Keratinocyte (primary cell): Measurements from ENCODE around the gene AP5B1. TPM values are rescaled to one million over a fixed set of nuclear protein-coding genes. Genes with fewer than 3 reads are reported as not detected.

ENCODE experiments used
- DNase-seq: peaks from one replicate; pipeline ENCODE4 v3.0.0-alpha.2; 2011; ENCODE audit warnings: low read depth, missing footprints, low spot score
- FAIRE-seq: peaks from 2 replicates; lab custom pipeline; 2011; peaks lifted over from hg19 to GRCh38; lab: Jason Lieb, UNC
- H2AFZ ChIP-seq: 2 replicates; pipeline ENCODE4 v1.6.0; 2012; ENCODE audit warnings: low read length, control low read depth, inconsistent platforms; ENCODE audit not compliant: control insufficient read depth
- H3K27ac ChIP-seq: 2 replicates; pipeline ENCODE4 v1.5.1; 2011; ENCODE audit warnings: low read length; ENCODE audit not compliant: control insufficient read depth, insufficient read depth
- H3K27me3 ChIP-seq: 3 replicates; pipeline ENCODE4 v1.6.0; 2011; ENCODE audit warnings: low read length; ENCODE audit not compliant: control insufficient read depth, insufficient read depth; ENCODE audit errors: extremely low read depth
- H3K36me3 ChIP-seq, 2 experiments: 2 replicates in 1 of 2; 3 replicates in 1 of 2; pipeline ENCODE4 v1.5.1; 2011; ENCODE audit warnings: low read length in 2 of 2, mild to moderate bottlenecking in 1 of 2; ENCODE audit not compliant: control insufficient read depth in 2 of 2, insufficient read depth in 2 of 2; ENCODE audit errors: extremely low read depth in 1 of 2
- H3K4me1 ChIP-seq: 3 replicates; pipeline ENCODE4 v1.5.1; 2011; ENCODE audit warnings: low read length; ENCODE audit not compliant: control insufficient read depth, insufficient read depth; ENCODE audit errors: extremely low read depth
- H3K4me2 ChIP-seq: 3 replicates; pipeline ENCODE4 v1.6.0; 2011; ENCODE audit warnings: low read depth, low read length; ENCODE audit not compliant: control insufficient read depth, insufficient read depth; ENCODE audit errors: extremely low read depth
- H3K4me3 ChIP-seq, 3 experiments: fragments of 200-600 bp in 1 of 3; sonication (generic) in 1 of 3; 2 replicates in 2 of 3; 3 replicates in 1 of 3; pipeline ENCODE4 v1.5.1; 2011 to 2016; ENCODE audit warnings: low read length in 3 of 3, mild to moderate bottlenecking in 3 of 3, control low read depth in 2 of 3, inconsistent platforms in 1 of 3, low read depth in 1 of 3, mixed read lengths in 1 of 3, mixed run types in 1 of 3, moderate library complexity in 1 of 3; ENCODE audit not compliant: control insufficient read depth in 2 of 3, insufficient read depth in 2 of 3; ENCODE audit errors: extremely low read depth in 1 of 3
- H3K79me2 ChIP-seq: 2 replicates; pipeline ENCODE4 v1.6.0; 2012; ENCODE audit warnings: low read length; ENCODE audit not compliant: control insufficient read depth, insufficient read depth
- H3K9ac ChIP-seq: 3 replicates; pipeline ENCODE4 v1.6.0; 2011; ENCODE audit warnings: low read length; ENCODE audit not compliant: control insufficient read depth, insufficient read depth; ENCODE audit errors: extremely low read depth
- H3K9me1 ChIP-seq: 3 replicates; pipeline ENCODE4 v1.6.0; 2011; ENCODE audit warnings: low read length; ENCODE audit not compliant: control insufficient read depth, insufficient read depth; ENCODE audit errors: extremely low read depth
- H3K9me3 ChIP-seq: 2 replicates; pipeline ENCODE4 v1.5.1; 2012; ENCODE audit warnings: low read depth, low read length; ENCODE audit not compliant: control insufficient read depth
- H4K20me1 ChIP-seq: 3 replicates; pipeline ENCODE4 v1.6.0; 2011; ENCODE audit warnings: low read length; ENCODE audit not compliant: control insufficient read depth, insufficient read depth; ENCODE audit errors: extremely low read depth
- EZH2 ChIP-seq: IDR thresholded peaks from one replicate; pipeline ENCODE4 v1.6.1; 2012; ENCODE audit warnings: inconsistent platforms, mild to moderate bottlenecking, low read length, moderate library complexity
- dilution Hi-C: fragments of 300-500 bp; cut with MboI; formaldehyde crosslinking; loops from one replicate; pipeline ENCODE4 v1.7.0; 2020; ENCODE audit warnings: low sequenced_read_pairs; ENCODE audit not compliant: extremely low pct_ligation_motif_present
- polyA minus RNA-seq, 3 experiments: library from RNA; depleted of rRNA, polyadenylated mRNA; stranded (reverse); fragments of >200 nt; gene quantifications; 1 replicate in 1 of 3; 2 replicates in 1 of 3; 3 replicates in 1 of 3; pipeline ENCODE4 v1.2.3, GENCODE V29; 2011
- polyA plus RNA-seq, 5 experiments: library from polyadenylated mRNA; depleted of rRNA in 3 of 5; stranded (reverse) in 3 of 5; stranded (forward) in 1 of 5; unstranded in 1 of 5; fragments of >200 nt; gene quantifications; 1 replicate in 1 of 5; 2 replicates in 3 of 5; 3 replicates in 1 of 5; pipeline versions ENCODE4 v1.2.1 to v1.2.3, GENCODE V29; 2011 to 2012; ENCODE audit warnings: missing spikeins in 2 of 5, low read depth in 1 of 5, low replicate concordance in 1 of 5
- TF ChIP-seq, protein P1 (sequence below), 3 experiments: IDR thresholded peaks in 1 of 3; conservative IDR thresholded peaks in 1 of 3; optimal IDR thresholded peaks in 1 of 3; 2 replicates in 2 of 3; 3 replicates in 1 of 3; pipeline versions ENCODE3 to v1.5.1; 2011; ENCODE audit warnings: low read length in 3 of 3, mild to moderate bottlenecking in 3 of 3, moderate library complexity in 2 of 3, control low read depth in 1 of 3, inconsistent platforms in 1 of 3; ENCODE audit not compliant: insufficient read depth in 2 of 3; ENCODE audit errors: extremely low read depth in 1 of 3

The AP5B1 gene, protein sequence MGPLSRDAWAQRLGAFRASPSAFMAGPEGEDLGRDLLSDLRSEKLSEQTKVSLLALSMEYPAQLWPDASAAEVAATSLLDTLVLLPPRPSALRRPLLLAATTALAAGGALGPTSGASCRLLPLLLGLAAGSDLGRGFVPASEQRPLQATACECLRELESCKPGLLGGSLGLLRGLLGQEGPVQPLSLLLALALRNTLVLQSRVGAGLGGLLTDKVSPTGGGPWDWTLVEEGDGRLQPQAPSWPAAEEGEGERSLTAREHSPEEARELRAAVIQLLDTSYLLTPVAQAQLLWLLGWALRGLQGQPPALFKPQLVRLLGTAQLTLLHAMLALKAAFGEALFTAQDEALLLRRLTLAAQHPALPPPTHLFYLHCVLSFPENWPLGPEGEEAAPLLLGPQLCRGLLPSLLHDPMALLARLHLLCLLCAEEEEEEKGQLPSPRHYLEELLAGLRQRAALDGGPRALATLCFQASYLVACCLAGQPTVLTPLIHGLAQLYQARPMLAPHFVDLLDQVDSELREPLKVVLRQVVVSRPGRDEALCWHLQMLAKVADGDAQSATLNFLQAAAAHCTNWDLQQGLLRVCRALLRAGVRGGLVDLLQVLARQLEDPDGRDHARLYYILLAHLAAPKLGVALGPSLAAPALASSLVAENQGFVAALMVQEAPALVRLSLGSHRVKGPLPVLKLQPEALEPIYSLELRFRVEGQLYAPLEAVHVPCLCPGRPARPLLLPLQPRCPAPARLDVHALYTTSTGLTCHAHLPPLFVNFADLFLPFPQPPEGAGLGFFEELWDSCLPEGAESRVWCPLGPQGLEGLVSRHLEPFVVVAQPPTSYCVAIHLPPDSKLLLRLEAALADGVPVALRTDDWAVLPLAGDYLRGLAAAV
- polyA plus RNA-seq: 3.1 to 6.8 TPM (median 3.1 TPM) in 3 replicates
- 1.9 TPM for polyA plus RNA-seq (2011; ENCODE audit: low read depth)
- 1.6 and 3.2 TPM in 2 replicates for polyA plus RNA-seq (2011; cell fraction: cytosol; rRNA removed)
- 9.4 and 12.4 TPM in 2 replicates for polyA plus RNA-seq (2011; cell fraction: nucleus; rRNA removed)
- 5.1 and 6.5 TPM in 2 replicates for polyA plus RNA-seq (2012; ENCODE audit: low replicate concordance)
- 6.3 to 10.1 TPM (median 7.3 TPM) in 3 replicates for polyA minus RNA-seq
- 10.7 TPM for polyA minus RNA-seq (2011; cell fraction: cytosol; rRNA and poly(A)+ RNA removed)
- polyA minus RNA-seq (2011; cell fraction: nucleus; rRNA and poly(A)+ RNA removed): 12.8 TPM in 2 replicates

DNA sequence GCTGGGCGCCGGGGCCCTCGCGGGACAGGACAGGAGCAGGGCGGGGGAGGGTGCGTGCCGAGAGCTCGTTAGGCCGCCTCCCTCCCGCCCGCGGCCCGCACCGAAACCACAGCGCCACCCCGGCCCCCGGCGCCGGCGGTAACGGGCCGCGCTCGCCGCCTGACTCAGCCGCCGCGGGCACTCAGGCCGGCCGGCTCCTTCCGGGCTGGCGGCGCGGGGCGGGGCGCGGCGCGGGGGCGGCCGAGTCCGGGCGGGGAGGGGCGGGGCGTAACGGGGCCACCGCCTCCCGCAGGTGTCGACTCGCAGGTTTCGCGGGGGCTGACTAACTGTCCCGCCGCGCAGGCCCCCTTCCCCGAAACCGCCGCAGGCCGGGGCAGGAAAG is at the start of gene AP5B1:
Gene AP5B1, minus strand, starts transcription at position 207 of the 382 bp plus-strand sequence. CDS start 385 bp downstream, outside the sequence.
- H3K4me3 ChIP-seq: peak within 1 kb of the TSS; percentile 84 to 88 (median 87)
- no peaks in the 10 kb centered on the region for H3K27me3 ChIP-seq
- peak within 1 kb of the TSS; percentile 82 for H2AFZ ChIP-seq
- H3K9me1 ChIP-seq: no peaks in the 10 kb centered on the region
- no peak for DNase-seq
- peak within 1 kb of the TSS; percentile 86 for H3K4me2 ChIP-seq
- dilution Hi-C loops: no loop called here
- H3K79me2 ChIP-seq: peaks cover 27% of the 10 kb centered on the region
- H3K4me1 ChIP-seq: peaks cover 16% of the 10 kb centered on the region
- H4K20me1 ChIP-seq: no peaks in the 10 kb centered on the region
- peak within 1 kb of the TSS; percentile 86 for H3K27ac ChIP-seq
- peak within 1 kb of the TSS; percentile 93 for H3K9ac ChIP-seq
- no peaks in the 10 kb centered on the region for H3K9me3 ChIP-seq
- FAIRE-seq: no peak
- no peak for TF ChIP-seq EZH2
- TF ChIP-seq, protein P1, sequence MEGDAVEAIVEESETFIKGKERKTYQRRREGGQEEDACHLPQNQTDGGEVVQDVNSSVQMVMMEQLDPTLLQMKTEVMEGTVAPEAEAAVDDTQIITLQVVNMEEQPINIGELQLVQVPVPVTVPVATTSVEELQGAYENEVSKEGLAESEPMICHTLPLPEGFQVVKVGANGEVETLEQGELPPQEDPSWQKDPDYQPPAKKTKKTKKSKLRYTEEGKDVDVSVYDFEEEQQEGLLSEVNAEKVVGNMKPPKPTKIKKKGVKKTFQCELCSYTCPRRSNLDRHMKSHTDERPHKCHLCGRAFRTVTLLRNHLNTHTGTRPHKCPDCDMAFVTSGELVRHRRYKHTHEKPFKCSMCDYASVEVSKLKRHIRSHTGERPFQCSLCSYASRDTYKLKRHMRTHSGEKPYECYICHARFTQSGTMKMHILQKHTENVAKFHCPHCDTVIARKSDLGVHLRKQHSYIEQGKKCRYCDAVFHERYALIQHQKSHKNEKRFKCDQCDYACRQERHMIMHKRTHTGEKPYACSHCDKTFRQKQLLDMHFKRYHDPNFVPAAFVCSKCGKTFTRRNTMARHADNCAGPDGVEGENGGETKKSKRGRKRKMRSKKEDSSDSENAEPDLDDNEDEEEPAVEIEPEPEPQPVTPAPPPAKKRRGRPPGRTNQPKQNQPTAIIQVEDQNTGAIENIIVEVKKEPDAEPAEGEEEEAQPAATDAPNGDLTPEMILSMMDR (optimal IDR thresholded peaks at IDR 0.05 in 1 of 3, IDR thresholded peaks at IDR 0.05 in 1 of 3, conservative IDR thresholded peaks at IDR 0.05 in 1 of 3; ENCODE audit: extremely low read depth in 1 of 3, insufficient read depth in 2 of 3, low read length in 3 of 3): peak in 1 of 3 experiments; percentile 23
- H3K36me3 ChIP-seq: peaks cover 4 to 5% of the 10 kb centered on the region in 2 experiments

DNA sequence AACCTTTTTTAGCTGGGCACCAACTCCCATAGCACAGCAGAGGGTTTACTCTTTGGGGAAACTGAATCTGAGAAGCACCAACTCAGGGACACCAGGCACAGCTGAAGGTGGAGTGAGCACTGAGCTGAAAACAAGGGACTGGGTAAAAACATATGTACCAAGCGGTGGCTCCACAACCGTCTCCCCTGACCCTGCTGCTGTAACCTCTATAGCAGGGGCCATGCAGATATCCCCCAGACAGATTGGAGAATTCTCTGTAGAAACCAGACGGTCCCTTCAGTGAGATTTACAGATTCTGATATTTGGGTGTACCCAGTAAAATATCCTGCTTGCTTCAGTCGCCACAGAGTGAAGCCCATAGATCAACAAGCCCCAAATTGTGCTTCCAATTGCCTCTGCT is 48.7 kb upstream of the AP5B1 start:
- H3K9me1 ChIP-seq: no peaks in the 10 kb centered on the region
- no peak overlapping the region for H2AFZ ChIP-seq
- no peak overlapping the region for H3K27ac ChIP-seq
- DNase-seq (no peak), FAIRE-seq (no peak)
- peaks cover 6% of the 10 kb centered on the region for H3K4me1 ChIP-seq
- H3K4me2 ChIP-seq: no peak overlapping the region
- H3K4me3 ChIP-seq: no peak overlapping the region
- no peaks in the 10 kb centered on the region for H3K9me3 ChIP-seq
- peaks cover 18% of the 10 kb centered on the region for H3K27me3 ChIP-seq
- no peaks in the 10 kb centered on the region for H4K20me1 ChIP-seq
- dilution Hi-C loops: no loop called here
- no peaks in the 10 kb centered on the region for H3K79me2 ChIP-seq
- no peak overlapping the region for H3K9ac ChIP-seq
- H3K36me3 ChIP-seq: no peaks in the 10 kb centered on the region
- TF ChIP-seq, protein P1 (optimal IDR thresholded peaks at IDR 0.05 in 1 of 3, IDR thresholded peaks at IDR 0.05 in 1 of 3, conservative IDR thresholded peaks at IDR 0.05 in 1 of 3; ENCODE audit: extremely low read depth in 1 of 3, insufficient read depth in 2 of 3, low read length in 3 of 3): no peak
- TF ChIP-seq EZH2: no peak
